ENCODE measurements around the gene TSLP. TPM values are rescaled to one million over a fixed set of nuclear protein-coding genes. Genes with fewer than 3 reads are reported as not detected.
A peak's percentile ranks its signal among the peaks of the same experiment; 100 is the strongest.

Gene TSLP
- total and polyA plus RNA-seq, 7 donors = 0.42 to 2.4 (median 0.95) TPM

DNA sequence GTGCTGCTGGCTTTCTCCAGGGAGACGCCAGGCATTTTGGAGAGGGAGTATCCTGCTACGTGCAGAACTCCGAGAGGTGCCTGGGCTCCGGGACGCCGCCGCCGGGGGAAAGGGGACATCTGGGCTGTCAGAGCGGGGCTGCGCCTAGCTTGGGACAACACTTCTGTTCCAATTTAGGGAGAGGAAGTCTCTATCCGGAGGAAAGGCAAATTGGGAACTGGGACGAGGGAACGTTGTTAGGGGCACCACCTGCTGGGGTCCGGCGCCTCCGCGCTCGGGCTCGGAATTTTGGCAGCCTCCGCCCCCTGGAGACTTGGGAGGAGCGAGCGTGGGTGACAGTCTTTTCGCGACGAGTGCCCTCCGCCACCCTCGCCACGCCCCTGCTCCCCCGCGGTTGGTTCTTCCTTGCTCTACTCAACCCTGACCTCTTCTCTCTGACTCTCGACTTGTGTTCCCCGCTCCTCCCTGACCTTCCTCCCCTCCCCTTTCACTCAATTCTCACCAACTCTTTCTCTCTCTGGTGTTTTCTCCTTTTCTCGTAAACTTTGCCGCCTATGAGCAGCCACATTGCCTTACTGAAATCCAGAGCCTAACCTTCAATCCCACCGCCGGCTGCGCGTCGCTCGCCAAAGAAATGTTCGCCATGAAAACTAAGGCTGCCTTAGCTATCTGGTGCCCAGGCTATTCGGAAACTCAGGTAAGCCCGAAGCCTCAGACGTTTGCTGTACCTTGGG is 1.6 kb downstream of the TSLP start:
- TF ChIP-seq, protein P1, sequence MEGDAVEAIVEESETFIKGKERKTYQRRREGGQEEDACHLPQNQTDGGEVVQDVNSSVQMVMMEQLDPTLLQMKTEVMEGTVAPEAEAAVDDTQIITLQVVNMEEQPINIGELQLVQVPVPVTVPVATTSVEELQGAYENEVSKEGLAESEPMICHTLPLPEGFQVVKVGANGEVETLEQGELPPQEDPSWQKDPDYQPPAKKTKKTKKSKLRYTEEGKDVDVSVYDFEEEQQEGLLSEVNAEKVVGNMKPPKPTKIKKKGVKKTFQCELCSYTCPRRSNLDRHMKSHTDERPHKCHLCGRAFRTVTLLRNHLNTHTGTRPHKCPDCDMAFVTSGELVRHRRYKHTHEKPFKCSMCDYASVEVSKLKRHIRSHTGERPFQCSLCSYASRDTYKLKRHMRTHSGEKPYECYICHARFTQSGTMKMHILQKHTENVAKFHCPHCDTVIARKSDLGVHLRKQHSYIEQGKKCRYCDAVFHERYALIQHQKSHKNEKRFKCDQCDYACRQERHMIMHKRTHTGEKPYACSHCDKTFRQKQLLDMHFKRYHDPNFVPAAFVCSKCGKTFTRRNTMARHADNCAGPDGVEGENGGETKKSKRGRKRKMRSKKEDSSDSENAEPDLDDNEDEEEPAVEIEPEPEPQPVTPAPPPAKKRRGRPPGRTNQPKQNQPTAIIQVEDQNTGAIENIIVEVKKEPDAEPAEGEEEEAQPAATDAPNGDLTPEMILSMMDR (IDR thresholded peaks at IDR 0.05) = no peak
- peak; percentile 88 to 97 (median 92) for ATAC-seq
- H3K27me3 ChIP-seq (ENCODE audit: insufficient read depth in 3 of 3, low read length in 2 of 3) = peaks cover 0 to 23% (median 3%) of the 10 kb centered on the region in 3 donors
- 0 to 1% (median 0%) methylated on average over 43 to 44 of the region's 44 CpGs for WGBS, 3 donors
- intact Hi-C loops (cut with DNase I) = loop anchor here in 1 of 2 donors (10.0 kb wide), 1 partner anchor 308 kb away; no protein-coding TSS in a partner anchor
- no peaks in the 10 kb centered on the region for H3K9me3 ChIP-seq
- H3K27ac ChIP-seq = peak overlapping the region; percentile 11
- peak overlapping the region; percentile 78 for H3K4me3 ChIP-seq
- H3K4me1 ChIP-seq = peaks cover 6% of the 10 kb centered on the region
- DNase-seq = peak; percentile 68 to 85
- H3K36me3 ChIP-seq (ENCODE audit: insufficient read depth in 1 of 2, low read depth in 1 of 2) = peaks cover 0 to 9% of the 10 kb centered on the region in 2 donors

DNA sequence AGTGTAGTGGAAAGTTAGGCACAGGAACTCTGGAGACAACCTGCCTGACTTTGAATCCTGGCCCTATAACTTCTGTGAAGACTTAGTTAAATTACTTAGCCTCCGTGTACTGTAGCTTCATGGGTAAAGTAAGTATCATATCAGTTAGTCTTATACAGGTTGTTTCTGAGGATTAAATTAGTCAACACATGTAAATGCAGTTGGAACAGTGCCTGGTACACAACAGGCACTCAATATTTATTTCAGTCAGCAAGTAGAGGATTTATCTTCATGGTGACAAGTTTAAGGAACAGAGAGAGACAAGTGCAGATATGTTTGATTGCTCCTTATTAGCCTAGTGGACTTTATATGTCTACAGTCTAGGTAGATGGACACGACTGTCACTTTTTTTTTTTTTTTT is 2.7 kb downstream of the TSLP start:
- intact Hi-C loops (cut with DNase I) = loop anchor here in 1 of 2 donors (10.0 kb wide), 1 partner anchor 309 kb away; no protein-coding TSS in a partner anchor
- Histone ChIP-seq H3K27me3 (ENCODE audit: insufficient read depth in 3 of 3, low read length in 2 of 3) (peaks cover 0 to 11% (median 3%) of the 10 kb centered on the region in 3 donors), H3K9me3 (no peaks in the 10 kb centered on the region), H3K36me3 (ENCODE audit: insufficient read depth in 1 of 2, low read depth in 1 of 2) (peaks cover 0 to 9% of the 10 kb centered on the region in 2 donors), H3K4me1 (peaks cover 6% of the 10 kb centered on the region), H3K4me3 (peak overlapping the region; percentile 78), H3K27ac (no peak overlapping the region)
- DNase-seq (no peak), ATAC-seq (no peak)
- TF ChIP-seq, protein P1 (IDR thresholded peaks at IDR 0.05) = no peak
- WGBS, 3 donors = 53 to 88% (median 78%) methylated on average over 2 of the region's 2 CpGs

DNA sequence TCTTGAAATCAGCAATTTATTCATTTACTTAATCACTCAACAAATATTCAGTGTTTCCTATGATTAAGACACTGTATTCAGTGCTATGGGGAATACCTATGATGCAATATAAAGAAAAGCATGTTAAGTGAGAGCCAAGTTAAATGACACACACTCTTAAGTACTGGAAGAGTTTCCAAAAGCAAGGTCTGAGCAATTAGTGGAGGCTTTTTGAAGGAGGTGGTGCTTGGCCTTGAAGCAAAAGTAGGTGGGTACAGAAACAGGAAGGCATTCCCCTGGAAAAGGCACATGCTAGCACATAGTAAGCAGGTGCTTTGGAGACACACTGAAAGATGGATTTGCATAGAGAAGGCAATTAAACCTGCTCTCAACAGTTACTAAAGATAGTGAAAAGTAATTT is 4.0 kb downstream of the TSLP start:
- intact Hi-C loops (cut with DNase I) = loop anchor here in 1 of 2 donors (10.0 kb wide), 1 partner anchor 311 kb away; no protein-coding TSS in a partner anchor
- TF ChIP-seq, protein P1 (IDR thresholded peaks at IDR 0.05) = no peak
- Histone ChIP-seq H3K36me3 (ENCODE audit: insufficient read depth in 1 of 2, low read depth in 1 of 2) (peaks cover 0 to 9% of the 10 kb centered on the region in 2 donors), H3K9me3 (no peaks in the 10 kb centered on the region), H3K27ac (no peak overlapping the region), H3K27me3 (ENCODE audit: insufficient read depth in 3 of 3, low read length in 2 of 3) (peaks cover 0 to 4% (median 0%) of the 10 kb centered on the region in 3 donors), H3K4me1 (peaks cover 6% of the 10 kb centered on the region), H3K4me3 (no peak overlapping the region)
- ATAC-seq (peak in 1 of 4 donors; percentile 44), DNase-seq (no peak)

DNA sequence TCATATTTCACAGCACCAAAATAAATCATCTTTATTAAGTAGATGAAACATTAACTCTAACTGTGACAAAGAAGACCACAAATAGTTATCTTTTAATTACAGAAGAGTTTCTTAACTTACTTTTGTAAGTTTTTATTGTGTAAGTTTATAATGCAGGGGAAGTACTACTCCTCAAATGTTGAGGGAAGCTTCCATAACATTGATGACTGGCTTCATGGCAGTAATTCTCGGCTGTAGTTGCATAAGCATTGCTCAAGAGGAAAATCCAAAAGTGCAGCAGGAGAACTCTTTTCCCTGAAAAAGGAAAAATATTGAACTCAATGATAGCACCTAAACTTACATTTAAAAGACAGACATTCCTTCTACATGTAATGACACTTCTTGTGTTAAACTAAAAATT is 4.6 kb downstream of the TSLP start:
- Histone ChIP-seq H3K27ac (no peak overlapping the region), H3K27me3 (ENCODE audit: insufficient read depth in 3 of 3, low read length in 2 of 3) (no peaks in the 10 kb centered on the region), H3K36me3 (ENCODE audit: insufficient read depth in 1 of 2, low read depth in 1 of 2) (peaks cover 0 to 9% of the 10 kb centered on the region in 2 donors), H3K4me3 (no peak overlapping the region), H3K4me1 (peaks cover 6% of the 10 kb centered on the region), H3K9me3 (no peaks in the 10 kb centered on the region)
- TF ChIP-seq, protein P1 (IDR thresholded peaks at IDR 0.05) = no peak
- ATAC-seq (no peak), DNase-seq (no peak)
- 56 to 74% (median 73%) methylated on average over 1 of the region's 1 CpG for WGBS, 3 donors
- intact Hi-C loops (cut with DNase I) = loop anchor here in 1 of 2 donors (10.0 kb wide), 1 partner anchor 311 kb away; no protein-coding TSS in a partner anchor

Measured in psoas muscle (tissue), 8 donors.